DMS53 (cell line): ENCODE results near the gene XXYLT1.
"Not testable (repeated sequence)": the region's sequence is repeated elsewhere in the genome, so short reads cannot be mapped to it uniquely, and the experiment has no call there.

Experiments
- DNase-seq: peaks from one replicate; lab custom pipeline; 2025; lab: John Stamatoyannopoulos, UW

The XXYLT1 gene

GRCh38 chr3:195250473-195251251 lies 20.3 kb downstream of the XXYLT1 start:
- DNase-seq, result no peak

- DNase-seq, result no peak
Measured at GRCh38 chr3:195249858-195250464, 21.0 kb downstream of the XXYLT1 start.

- no peak for DNase-seq
Measured at GRCh38 chr3:195249057-195249770, 21.7 kb downstream of the XXYLT1 start.

DNA sequence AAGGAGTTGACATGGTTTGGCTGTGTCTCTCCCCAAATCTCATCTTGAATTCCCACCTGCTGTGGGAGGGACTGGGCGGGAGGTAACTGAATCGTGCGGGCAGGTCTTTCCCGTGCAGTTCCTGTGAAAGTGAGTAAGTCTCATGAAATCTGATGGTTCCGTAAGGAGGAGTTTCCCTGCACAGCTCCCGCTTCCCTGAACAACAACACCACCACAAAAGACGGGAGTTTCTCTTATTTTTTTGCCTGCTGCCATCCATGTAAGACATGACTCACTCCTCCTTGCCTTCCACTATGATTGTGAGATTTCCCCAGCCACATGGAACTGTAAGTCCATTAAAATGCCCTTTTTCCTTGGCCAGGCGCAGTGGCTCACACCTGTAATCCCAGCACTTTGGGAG lies 22.7 kb downstream of the XXYLT1 start:
- no peak for DNase-seq

DNA sequence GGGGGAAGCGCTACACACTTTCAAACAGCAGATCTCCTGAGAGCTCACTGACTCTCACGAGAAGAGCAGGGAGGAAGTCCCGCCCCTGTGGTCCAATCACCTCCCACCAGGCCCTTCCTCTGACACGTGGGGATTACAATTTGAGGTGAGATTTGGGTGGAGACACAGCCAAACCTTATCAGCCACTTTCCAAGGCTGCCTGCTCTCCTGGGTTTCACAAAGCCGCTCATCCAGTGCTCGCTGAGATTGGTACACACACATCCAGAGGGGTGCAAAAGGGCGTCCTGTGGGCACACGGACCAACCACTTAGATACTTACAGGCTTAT lies 23.1 kb downstream of the XXYLT1 start:
- no peak for DNase-seq

DNA sequence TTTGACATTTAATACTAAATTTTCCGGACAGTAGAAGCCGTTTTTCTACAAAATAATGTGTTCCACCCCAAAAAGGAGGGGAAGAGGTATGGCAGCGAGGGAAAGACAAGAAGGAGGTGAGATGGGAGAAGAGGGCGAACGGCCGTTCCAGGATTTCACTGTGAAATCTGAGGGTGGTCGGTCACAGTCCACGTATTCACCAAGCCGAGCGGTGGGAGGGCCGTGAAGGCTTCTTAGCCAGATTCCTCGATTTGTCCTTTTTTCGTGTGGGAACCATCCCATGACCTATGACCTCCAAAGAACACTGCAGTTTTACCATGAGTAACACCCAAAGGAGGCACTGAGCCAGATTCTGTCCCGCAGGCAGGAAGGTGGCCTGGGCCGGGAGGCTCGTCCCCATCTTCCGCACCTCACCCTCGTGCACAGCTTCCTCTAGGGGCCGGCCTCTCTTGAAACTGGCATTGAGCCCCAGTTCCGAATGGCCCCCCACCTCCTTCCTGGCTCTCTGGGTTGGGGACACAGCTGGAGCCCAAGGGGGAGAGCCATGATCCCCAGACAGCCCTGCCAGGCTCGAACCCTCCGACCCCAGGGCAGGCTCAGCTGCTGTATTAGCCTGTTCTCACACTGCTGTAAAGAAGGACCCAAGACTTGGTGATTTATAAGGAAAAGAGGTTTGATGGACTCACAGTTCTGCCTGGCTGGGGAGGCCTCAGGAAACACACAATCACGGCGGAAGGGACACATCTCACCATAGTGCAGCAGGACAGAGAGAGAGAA lies 23.7 kb downstream of the XXYLT1 start:
- no peak for DNase-seq

- no peak for DNase-seq
Measured at GRCh38 chr3:195246581-195246995, 24.4 kb downstream of the XXYLT1 start.

GRCh38 chr3:195245531-195245951 lies 25.4 kb downstream of the XXYLT1 start:
- DNase-seq, result no peak

GRCh38 chr3:195241592-195242355 lies 29.2 kb downstream of the XXYLT1 start:
- no peak for DNase-seq

GRCh38 chr3:195240939-195241338 lies 30.0 kb downstream of the XXYLT1 start:
- DNase-seq, result no peak

DNA sequence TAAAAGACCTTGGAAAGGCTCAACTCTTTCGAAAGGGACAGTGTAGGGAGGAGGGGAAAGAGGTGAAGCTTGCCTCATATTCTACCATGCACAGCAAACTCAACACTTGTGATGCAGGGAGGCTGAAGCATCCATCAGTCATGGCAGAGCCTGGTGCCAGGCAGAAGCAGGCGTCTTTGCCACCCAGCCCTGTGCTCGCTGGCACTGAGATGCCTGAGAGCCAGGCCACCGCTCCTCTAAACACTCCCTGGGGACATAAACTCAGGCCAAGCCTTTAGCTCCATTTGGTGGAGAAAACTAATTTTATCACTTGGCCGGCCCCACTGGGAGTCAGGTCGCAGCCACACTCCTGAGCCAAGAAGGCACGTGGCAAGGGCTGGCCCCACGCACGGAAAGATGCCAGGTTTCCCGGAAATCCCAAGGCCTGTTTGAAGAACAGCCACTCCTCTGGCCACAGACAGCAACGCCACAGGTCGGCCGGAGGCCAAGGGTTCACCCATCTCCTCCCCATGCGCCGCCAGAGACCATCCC lies 30.7 kb downstream of the XXYLT1 start:
- DNase-seq, result no peak

- DNase-seq, result no peak
Measured at GRCh38 chr3:195239121-195239520, 31.8 kb downstream of the XXYLT1 start.

DNA sequence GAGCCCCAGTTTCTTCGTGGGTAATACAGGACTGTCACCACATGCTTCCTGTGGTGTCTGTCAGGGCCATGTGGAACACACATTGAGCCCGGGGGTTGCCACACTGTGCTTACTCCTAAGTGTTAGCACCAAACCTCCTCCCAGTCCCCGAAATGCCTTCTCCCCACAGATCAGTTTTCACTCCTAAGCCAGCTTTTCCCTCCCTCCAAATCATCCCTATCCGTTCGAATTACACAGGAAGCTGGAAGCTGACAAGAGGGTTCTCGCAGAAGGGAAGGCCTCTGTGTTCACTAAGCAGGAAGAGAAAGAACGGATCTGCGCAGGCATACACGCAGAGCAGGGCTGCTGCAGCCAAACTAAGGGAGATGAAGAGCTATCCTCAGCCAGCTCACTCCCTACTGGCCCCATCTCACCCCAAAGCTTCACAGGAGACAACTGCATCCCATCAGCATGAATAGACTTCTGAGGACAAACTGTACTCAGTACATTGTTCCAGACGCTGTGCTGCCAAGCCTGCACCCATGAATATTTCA lies 32.3 kb downstream of the XXYLT1 start:
- no peak for DNase-seq

- no peak for DNase-seq
Measured at GRCh38 chr3:195238081-195238571, 32.8 kb downstream of the XXYLT1 start.

- no peak for DNase-seq
Measured at GRCh38 chr3:195236801-195237570, 34.0 kb downstream of the XXYLT1 start.

DNA sequence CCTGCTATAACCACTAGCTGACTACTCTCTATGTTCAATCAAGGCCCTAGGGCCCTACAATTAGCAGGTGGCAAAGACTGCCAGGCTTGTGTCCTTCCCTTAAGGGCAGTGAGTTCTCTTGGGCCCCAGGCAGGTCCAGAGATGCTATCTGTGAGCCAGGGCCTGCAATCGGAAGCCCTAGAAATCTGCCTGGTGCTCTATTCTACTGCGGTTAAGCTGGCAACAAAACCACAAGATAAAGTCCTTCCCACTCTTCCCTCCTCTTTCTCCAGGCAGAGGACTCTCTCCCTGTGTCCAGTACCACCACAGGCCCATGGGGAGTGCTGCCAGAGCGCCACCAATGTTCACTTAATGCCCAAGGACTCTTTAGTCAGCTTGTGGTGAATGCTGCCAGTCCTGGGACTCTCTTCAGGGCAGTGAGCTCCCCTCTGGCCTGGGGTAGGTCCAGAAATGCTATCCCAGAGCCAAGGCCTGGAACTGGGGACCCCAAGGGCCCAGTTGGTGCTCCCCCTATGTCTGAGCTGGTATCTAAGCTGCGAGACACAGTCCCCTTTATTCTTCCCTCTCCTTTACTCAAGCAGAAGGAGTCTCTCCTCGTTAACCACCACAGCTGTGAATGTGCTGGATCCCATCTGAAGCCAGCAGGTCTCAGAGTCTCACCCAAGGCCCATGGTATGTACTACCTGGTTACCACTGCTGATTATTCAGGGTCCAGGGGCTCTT lies 34.7 kb downstream of the XXYLT1 start:
- DNase-seq, result no peak

GRCh38 chr3:195230244-195230643 lies 40.7 kb downstream of the XXYLT1 start:
- no peak for DNase-seq

- not testable (repeated sequence) for DNase-seq
Measured at GRCh38 chr3:195228886-195229285, 42.1 kb downstream of the XXYLT1 start.

DNA sequence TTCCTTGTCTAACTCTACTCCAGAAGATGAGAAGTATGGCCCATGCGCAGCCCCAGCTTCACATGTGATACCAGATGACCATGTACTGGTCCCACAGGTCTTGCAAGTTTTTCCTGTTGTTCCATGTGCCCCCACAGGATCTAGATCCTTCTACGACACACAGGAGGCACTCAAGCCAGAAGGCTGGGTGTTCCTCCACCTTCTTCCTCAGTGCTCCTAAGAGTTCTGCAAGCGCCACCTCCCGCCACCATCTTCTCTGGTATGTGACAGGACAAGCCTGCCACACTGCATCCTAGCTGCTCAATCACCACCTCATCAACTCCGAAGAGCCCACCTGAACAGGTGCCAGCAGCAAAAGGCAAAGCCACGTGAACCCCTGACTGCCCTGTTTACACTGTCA lies 43.1 kb downstream of the XXYLT1 start:
- peak; percentile 38 for DNase-seq
